Ascending aorta (tissue), 2 donors: ENCODE results near the gene CACNA1B. TPM values are rescaled to one million over a fixed set of nuclear protein-coding genes. Genes with fewer than 3 reads are reported as not detected.

Source experiments
- DNase-seq, 2 donors: peaks; one replicate each; pipeline ENCODE4 v3.0.0-alpha.2; 2019; ENCODE audit warnings: low spot score in 2 of 2
- H3K27ac ChIP-seq, 2 donors: fragments of 200-600 bp; sonication (generic); one replicate each; pipeline ENCODE4 v1.5.1; 2016 to 2017; ENCODE audit warnings: mild to moderate bottlenecking in 1 of 2
- H3K27me3 ChIP-seq: fragments of 200-600 bp; sonication (generic); one replicate; pipeline ENCODE4 v1.5.1; 2017
- H3K36me3 ChIP-seq, 2 donors: fragments of 200-600 bp; sonication (generic); one replicate each; pipeline ENCODE4 v1.5.1; 2016
- H3K4me1 ChIP-seq, 2 donors: fragments of 200-600 bp; sonication (generic); one replicate each; pipeline ENCODE4 v1.5.1; 2016 to 2017; ENCODE audit warnings: mild to moderate bottlenecking in 1 of 2
- H3K4me3 ChIP-seq, 2 donors: fragments of 200-600 bp; sonication (generic); one replicate each; pipeline ENCODE4 v1.5.1; 2016 to 2017; ENCODE audit warnings: mild to moderate bottlenecking in 1 of 2
- H3K9me3 ChIP-seq, 2 donors: fragments of 200-600 bp; sonication (generic); one replicate each; pipeline ENCODE4 v1.5.1; 2016
- intact Hi-C: fragments of 100-400 bp; cut with DNase I; formaldehyde crosslinking; loops from one replicate; pipeline ENCODE4 v1.15.1; 2023
- total RNA-seq: library from RNA; depleted of rRNA; stranded (reverse); fragments of >200 nt; gene quantifications from one replicate; pipeline ENCODE4 v1.1.0, GENCODE V29; 2016
- TF ChIP-seq, protein P1 (sequence below), 3 experiments: fragments of 200-600 bp in 2 of 3; fragments of 450-650 bp in 1 of 3; sonication (generic) in 2 of 3; IDR thresholded peaks; one replicate each; pipeline ENCODE4 v1.5.1; 2016 to 2019; ENCODE audit warnings: antibody characterized with exemption in 3 of 3, mild to moderate bottlenecking in 1 of 3, moderate library complexity in 1 of 3

Gene CACNA1B
- total RNA-seq, 1 donor from 2014 or later: not detected

DNA sequence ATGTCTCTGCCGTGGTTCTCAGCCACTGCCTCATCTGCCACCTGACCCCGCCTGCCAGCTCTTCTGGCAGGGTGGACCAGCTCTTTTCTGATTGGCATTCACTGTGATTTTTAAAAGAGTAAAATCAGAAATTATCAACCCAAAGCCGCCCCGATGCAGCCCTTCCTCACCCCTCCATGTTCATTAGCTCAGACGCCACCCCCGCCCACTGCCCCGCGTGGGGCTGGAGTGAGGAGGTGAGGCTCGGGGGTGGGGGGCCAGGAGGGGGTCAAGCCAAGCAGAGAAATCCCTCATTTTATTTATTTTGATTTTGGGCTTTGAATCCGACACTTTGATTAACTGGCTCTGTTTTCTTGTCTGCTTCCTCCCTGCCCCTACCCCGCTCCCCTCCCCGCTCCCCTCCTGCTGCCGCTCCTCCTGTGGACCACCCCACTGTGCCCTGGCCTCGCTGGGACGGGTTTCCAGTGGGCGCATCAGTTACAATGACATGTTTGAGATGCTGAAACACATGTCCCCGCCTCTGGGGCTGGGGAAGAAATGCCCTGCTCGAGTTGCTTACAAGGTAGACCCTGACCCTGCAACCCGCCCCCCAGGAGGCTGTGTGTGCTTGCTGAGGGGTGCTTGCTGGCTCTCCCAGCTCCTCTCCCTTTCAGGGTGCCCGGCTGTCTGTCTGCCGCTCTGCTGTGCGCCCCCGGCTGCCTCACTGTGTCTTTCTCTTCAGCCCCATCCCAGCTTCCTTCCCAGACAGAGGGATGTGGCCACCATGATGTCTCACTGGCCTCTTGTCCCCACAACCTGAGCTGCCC lies 224.9 kb downstream of the CACNA1B start:
- Histone ChIP-seq H3K36me3 (no peaks in the 10 kb centered on the region), H3K4me3 (no peak overlapping the region), H3K4me1 (no peaks in the 10 kb centered on the region), H3K27ac (no peak overlapping the region), H3K27me3 (no peaks in the 10 kb centered on the region), H3K9me3 (no peaks in the 10 kb centered on the region)
- DNase-seq: no peak
- intact Hi-C loops: no loop called here
- TF ChIP-seq, protein P1, sequence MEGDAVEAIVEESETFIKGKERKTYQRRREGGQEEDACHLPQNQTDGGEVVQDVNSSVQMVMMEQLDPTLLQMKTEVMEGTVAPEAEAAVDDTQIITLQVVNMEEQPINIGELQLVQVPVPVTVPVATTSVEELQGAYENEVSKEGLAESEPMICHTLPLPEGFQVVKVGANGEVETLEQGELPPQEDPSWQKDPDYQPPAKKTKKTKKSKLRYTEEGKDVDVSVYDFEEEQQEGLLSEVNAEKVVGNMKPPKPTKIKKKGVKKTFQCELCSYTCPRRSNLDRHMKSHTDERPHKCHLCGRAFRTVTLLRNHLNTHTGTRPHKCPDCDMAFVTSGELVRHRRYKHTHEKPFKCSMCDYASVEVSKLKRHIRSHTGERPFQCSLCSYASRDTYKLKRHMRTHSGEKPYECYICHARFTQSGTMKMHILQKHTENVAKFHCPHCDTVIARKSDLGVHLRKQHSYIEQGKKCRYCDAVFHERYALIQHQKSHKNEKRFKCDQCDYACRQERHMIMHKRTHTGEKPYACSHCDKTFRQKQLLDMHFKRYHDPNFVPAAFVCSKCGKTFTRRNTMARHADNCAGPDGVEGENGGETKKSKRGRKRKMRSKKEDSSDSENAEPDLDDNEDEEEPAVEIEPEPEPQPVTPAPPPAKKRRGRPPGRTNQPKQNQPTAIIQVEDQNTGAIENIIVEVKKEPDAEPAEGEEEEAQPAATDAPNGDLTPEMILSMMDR (IDR thresholded peaks at IDR 0.05): no peak

DNA sequence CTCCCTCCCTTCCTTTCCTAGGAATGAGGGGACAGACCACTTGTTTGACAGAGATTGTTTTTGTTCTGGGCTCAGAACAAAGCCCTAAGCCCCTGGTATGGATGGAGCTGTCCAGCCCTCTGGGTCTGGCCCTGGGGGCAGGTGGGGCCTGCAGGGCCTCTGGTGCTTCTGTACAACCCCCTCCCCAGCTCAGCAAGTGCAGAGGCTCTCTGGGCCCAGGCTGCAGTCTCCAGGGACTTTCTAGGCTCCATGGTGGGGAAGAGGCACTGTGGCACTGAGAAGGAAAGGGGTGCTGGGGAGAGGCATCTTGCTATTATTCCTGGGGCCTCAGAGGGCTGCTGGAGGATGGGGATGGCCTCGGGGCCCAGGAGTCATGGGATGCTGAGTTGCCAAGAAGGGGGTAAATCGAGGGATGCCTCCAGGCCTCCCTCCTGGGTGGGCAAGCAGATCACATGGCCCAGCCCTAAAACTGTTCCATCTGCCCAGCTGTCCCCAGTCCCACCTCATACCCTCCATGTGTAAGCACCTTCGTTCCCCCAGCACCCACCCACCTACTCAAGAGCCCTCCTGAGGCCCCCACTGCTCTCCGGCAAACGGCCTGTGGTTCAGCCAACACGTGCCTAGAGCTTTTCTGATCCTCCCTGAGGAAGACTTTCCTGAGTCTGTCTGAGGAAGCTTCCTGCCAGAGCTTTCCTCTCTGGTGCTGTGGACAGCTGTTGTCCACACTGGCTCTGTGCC lies 225.7 kb downstream of the CACNA1B start:
- Histone ChIP-seq H3K9me3 (no peaks in the 10 kb centered on the region), H3K4me3 (no peak overlapping the region), H3K36me3 (no peaks in the 10 kb centered on the region), H3K27me3 (no peaks in the 10 kb centered on the region), H3K27ac (no peak overlapping the region), H3K4me1 (no peaks in the 10 kb centered on the region)
- DNase-seq: no peak
- intact Hi-C loops: no loop called here
- TF ChIP-seq, protein P1 (IDR thresholded peaks at IDR 0.05): no peak

DNA sequence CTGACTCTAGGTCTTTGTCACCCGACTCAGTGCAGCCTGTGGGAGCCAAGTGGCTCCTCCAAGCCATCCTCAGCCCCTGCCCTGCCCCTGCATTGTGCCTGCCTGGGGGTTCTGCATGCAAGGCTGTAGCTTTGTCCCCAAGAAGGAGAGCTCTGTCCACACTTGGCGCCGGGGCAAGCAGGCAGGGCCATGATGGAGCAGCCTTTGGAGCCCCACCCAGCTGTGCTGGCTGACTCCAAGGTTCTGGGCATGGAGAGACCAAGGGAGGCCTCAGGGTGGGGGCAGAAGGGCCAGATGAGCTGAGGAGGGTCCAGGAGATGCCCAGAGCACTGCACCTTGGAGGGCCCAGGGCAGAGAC lies 226.2 kb downstream of the CACNA1B start:
- DNase-seq: no peak
- intact Hi-C loops: no loop called here
- no peak overlapping the region for H3K27ac ChIP-seq
- no peaks in the 10 kb centered on the region for H3K27me3 ChIP-seq
- H3K9me3 ChIP-seq: no peaks in the 10 kb centered on the region
- no peaks in the 10 kb centered on the region for H3K4me1 ChIP-seq
- H3K4me3 ChIP-seq: no peak overlapping the region
- H3K36me3 ChIP-seq: no peaks in the 10 kb centered on the region
- TF ChIP-seq, protein P1 (IDR thresholded peaks at IDR 0.05): no peak

DNA sequence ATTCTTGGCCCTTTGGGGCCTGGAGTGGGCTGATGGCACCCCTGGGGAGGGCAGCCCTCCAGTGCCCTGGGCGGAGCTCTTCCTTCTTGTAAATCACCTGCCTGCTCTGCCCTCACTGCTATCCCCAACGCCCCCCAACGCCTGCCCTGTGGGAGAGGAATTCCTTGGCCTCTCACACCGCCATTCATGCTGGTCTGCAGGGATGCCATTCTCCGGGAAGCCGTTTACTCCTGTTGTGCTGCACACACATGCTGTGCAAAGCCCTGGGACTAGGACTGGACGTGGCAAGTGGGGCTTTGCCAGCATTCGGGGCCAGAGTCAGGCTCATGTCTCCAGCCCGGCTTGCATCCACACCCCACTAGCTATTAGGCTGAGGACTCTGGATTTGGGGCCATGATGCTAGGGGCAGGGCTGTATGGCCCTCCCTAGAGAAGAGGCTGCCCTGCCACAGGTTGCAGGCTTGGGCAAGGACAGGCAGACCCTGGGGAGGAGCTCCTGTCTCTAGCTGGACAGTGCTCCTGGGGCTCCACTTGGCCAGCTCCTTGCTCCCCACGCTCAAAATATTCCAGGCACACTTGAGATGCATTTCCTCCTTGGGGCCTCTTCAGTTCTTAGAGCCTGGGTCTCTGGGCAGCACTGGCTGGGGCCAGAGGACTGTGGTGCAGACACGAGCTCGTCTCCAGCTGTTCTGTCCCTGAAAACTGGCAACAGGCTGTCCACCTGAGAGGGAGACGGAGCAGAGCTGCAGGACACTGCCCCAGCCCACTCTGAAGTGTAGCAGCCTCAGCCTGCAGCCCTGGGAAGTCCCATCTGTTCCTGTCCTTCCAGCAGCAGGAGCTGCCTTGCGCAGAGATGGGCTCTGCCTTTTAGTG lies 226.9 kb downstream of the CACNA1B start:
- TF ChIP-seq, protein P1 (IDR thresholded peaks at IDR 0.05): no peak
- no peak overlapping the region for H3K4me3 ChIP-seq
- no peak for DNase-seq
- H3K9me3 ChIP-seq: no peaks in the 10 kb centered on the region
- no peaks in the 10 kb centered on the region for H3K4me1 ChIP-seq
- intact Hi-C loops: no loop called here
- no peak overlapping the region for H3K27ac ChIP-seq
- no peaks in the 10 kb centered on the region for H3K27me3 ChIP-seq
- no peaks in the 10 kb centered on the region for H3K36me3 ChIP-seq

DNA sequence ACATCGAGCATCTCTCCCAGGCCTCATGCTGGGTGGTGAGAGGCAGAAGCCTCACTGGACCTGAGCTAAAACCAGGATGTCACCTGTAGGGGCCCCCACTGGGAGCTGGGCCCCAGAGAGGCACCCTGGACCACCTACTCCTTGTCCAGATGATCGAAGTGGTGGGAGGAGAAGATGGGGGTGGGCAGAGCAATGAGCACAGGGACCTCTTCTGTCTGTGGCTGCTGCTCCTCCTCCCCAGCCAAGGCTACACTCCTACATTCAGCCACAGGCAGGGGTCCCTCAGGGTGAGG lies 227.5 kb downstream of the CACNA1B start:
- Histone ChIP-seq H3K9me3 (no peaks in the 10 kb centered on the region), H3K4me1 (no peaks in the 10 kb centered on the region), H3K27me3 (no peaks in the 10 kb centered on the region), H3K4me3 (no peak overlapping the region), H3K27ac (no peak overlapping the region), H3K36me3 (no peaks in the 10 kb centered on the region)
- DNase-seq: no peak
- TF ChIP-seq, protein P1 (IDR thresholded peaks at IDR 0.05): no peak
- intact Hi-C loops: no loop called here
